Heart right ventricle (tissue), 16 donors: ENCODE results near the gene CIC. TPM values are rescaled to one million over a fixed set of nuclear protein-coding genes. Genes with fewer than 3 reads are reported as not detected.

Experiments
- ATAC-seq, 8 donors: fragments of 200-7000 bp; cut with Tn5 transposase; one replicate each; pipeline ENCODE4 v1.9.1; 2020; ENCODE audit warnings: mild to moderate bottlenecking in 8 of 8, moderate library complexity in 8 of 8, moderate number of reproducible peaks in 1 of 8
- DNase-seq, 2 donors: peaks; one replicate each; pipeline ENCODE4 v3.0.0-alpha.2; 2020
- H3K27ac ChIP-seq, 10 donors: fragments of 200-600 bp; sonication (generic) in 2 of 10; one replicate each; pipeline versions ENCODE4 v1.5.0 to v1.8.0; 2020 to 2022; ENCODE audit warnings: mild to moderate bottlenecking in 3 of 10
- H3K27me3 ChIP-seq, 7 donors: fragments of 200-600 bp; one replicate each; pipeline ENCODE4 v1.8.0; 2021 to 2022; ENCODE audit warnings: mild to moderate bottlenecking in 2 of 7
- H3K36me3 ChIP-seq, 9 donors: fragments of 200-600 bp; sonication (generic) in 1 of 9; one replicate each; pipeline versions ENCODE4 v1.5.0 to v1.8.0; 2020 to 2022; ENCODE audit warnings: mild to moderate bottlenecking in 2 of 9
- H3K4me1 ChIP-seq, 9 donors: fragments of 200-600 bp; sonication (generic) in 1 of 9; one replicate each; pipeline versions ENCODE4 v1.5.0 to v1.8.0; 2020 to 2022; ENCODE audit warnings: mild to moderate bottlenecking in 4 of 9
- H3K4me3 ChIP-seq, 10 donors: fragments of 200-600 bp; sonication (generic) in 2 of 10; one replicate each; pipeline versions ENCODE4 v1.5.0 to v1.8.0; 2020 to 2022; ENCODE audit warnings: mild to moderate bottlenecking in 7 of 10, moderate library complexity in 2 of 10
- H3K9me3 ChIP-seq, 11 donors: fragments of 200-600 bp in 10 of 11; sonication (generic) in 2 of 11; one replicate each; pipeline versions ENCODE4 v1.5.0 to v1.8.0; 2013 to 2022; ENCODE audit warnings: mild to moderate bottlenecking in 2 of 11, control low read depth in 1 of 11, moderate library complexity in 1 of 11
- WGBS, 2 donors: extraction: QIAGEN DNeasy Blood & Tissue Kit; methylation state at CpG; one replicate each; pipeline ENCODE4 v1.1.7; 2013; ENCODE audit warnings: inconsistent platforms in 1 of 2; 5-methylcytosine and 5-hydroxymethylcytosine counted together
- intact Hi-C, 10 donors: fragments of 100-400 bp; cut with DNase I; formaldehyde crosslinking; loops; one replicate each; pipeline versions ENCODE4 v1.11.1 to v1.14.2; 2022
- polyA plus RNA-seq, 2 donors: library from polyadenylated mRNA; stranded (reverse); fragments of 200-250 nt; gene quantifications; one replicate each; pipeline ENCODE4 v1.2.3, GENCODE V29; 2013
- total RNA-seq, 10 donors: library from RNA; stranded (reverse); fragmentation: NEBNext Ultra II Directional in 3 of 10; extraction: Animal tissue kit (Norgen Biotek cat#: 25700) in 3 of 10; gene quantifications; one replicate each; pipeline versions ENCODE4 v1.2.1 to v1.2.4, GENCODE V29; 2021 to 2023
- TF ChIP-seq, protein P1 (sequence below), 9 donors: fragments of 200-600 bp; sonication (generic) in 2 of 9; IDR thresholded peaks; one replicate each; pipeline versions ENCODE4 v1.5.0 to v1.8.0; 2021 to 2022; ENCODE audit warnings: antibody characterized with exemption in 9 of 9, mild to moderate bottlenecking in 5 of 9, moderate library complexity in 1 of 9
- donor health status: Arrhythmogenic right ventricular cardiomyopathy.
- donor health status: ischemic (EF 13 %, LVEDD 7.1; RV severe dilation, severe dysfunction).
- donor health status: healthy with polysubstance abuse.
- donor health status: DM: no; HTN: yes; CAD: no.
- donor health status: DM: no; HTN: no; CAD: no.
- donor health status: ischemic (EF 25% LVEDD 6.9; RV normal size, moderate dysfunction).
- donor health status: ischemic (EF 25% LVEDD 5.7; RV mildly dilated, moderate dysfunction).
- donor health status: healthy.
- donor health status: DM: yes; HTN: yes; CAD: no.
- donor health status: Ischemic cardiomyopathy.
- donor health status: ischemic (EF 35%, LVEDD 5.7; RV mildly dilated, moderate dysfunction).
- donor health status: nonischemic (EF 11% LVEDD 7.7; RV severe dilation, severe dysfunction).
- donor health status: DM: yes; HTN: yes; CAD: no.
- donor health status: PGD.
- donor health status: ischemic (EF 29% LVEDD 5.4; RV normal size, mild dysfunction).
- donor health status: nonischemic (EF 23%, LVEDD 6.1; RV moderate dilation, normal function).

Gene CIC
- total and polyA plus RNA-seq, 12 donors: 17.6 to 42.0 (median 32.0) TPM

DNA sequence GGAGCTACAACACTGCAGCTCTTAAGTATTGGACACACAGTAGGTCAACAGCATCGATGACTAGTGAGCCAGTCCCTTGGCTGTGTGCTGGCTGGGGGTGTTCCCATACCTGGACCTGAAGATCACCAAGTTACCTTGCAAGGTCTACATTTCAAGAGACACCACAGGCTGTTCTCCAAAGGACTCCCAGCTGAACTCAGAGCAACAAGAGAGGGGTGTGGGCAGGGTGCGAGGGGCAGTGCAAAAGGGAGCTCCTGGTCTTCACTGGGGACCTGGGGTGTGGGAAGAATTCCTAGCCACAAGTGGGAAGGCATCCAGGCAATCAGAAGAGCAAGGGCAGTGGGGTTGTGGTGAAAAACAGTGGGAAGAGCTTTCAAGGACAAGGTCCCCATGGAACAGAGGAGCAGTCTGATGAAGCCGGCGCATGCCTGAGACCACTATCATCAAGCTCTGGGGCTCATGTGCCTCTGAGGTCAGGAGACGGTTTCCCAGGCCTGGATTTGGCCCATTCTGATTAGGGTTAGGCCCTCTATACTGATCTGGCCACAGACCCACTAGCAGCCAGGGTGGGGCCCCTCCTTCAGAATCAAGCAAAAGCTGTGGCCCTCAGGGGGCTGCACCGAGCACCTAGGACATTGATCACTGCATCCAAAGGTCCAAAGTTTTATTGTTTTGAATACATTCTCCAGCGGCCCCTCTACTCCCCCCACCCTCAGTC lies 22.0 kb upstream of the CIC start:
- no peak for ATAC-seq
- Histone ChIP-seq H3K27me3 (no peaks in the 10 kb centered on the region), H3K9me3 (no peaks in the 10 kb centered on the region), H3K4me1 (peaks cover 37 to 82% (median 74%) of the 10 kb centered on the region in 9 donors), H3K4me3 (no peak overlapping the region), H3K27ac (peak overlapping the region in 8 of 10 donors; percentile 16 to 100 (median 52)), H3K36me3 (peaks cover 0 to 37% (median 7%) of the 10 kb centered on the region in 9 donors)
- DNase-seq: no peak
- TF ChIP-seq, protein P1, sequence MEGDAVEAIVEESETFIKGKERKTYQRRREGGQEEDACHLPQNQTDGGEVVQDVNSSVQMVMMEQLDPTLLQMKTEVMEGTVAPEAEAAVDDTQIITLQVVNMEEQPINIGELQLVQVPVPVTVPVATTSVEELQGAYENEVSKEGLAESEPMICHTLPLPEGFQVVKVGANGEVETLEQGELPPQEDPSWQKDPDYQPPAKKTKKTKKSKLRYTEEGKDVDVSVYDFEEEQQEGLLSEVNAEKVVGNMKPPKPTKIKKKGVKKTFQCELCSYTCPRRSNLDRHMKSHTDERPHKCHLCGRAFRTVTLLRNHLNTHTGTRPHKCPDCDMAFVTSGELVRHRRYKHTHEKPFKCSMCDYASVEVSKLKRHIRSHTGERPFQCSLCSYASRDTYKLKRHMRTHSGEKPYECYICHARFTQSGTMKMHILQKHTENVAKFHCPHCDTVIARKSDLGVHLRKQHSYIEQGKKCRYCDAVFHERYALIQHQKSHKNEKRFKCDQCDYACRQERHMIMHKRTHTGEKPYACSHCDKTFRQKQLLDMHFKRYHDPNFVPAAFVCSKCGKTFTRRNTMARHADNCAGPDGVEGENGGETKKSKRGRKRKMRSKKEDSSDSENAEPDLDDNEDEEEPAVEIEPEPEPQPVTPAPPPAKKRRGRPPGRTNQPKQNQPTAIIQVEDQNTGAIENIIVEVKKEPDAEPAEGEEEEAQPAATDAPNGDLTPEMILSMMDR (IDR thresholded peaks at IDR 0.05): no peak
- intact Hi-C loops: loop anchor here (1.0 to 10.0 kb wide), 6 partner anchors 32 to 188 kb away; no protein-coding TSS in a partner anchor
- 45 to 54% methylated on average over 7 of the region's 7 CpGs for WGBS, 2 donors

DNA sequence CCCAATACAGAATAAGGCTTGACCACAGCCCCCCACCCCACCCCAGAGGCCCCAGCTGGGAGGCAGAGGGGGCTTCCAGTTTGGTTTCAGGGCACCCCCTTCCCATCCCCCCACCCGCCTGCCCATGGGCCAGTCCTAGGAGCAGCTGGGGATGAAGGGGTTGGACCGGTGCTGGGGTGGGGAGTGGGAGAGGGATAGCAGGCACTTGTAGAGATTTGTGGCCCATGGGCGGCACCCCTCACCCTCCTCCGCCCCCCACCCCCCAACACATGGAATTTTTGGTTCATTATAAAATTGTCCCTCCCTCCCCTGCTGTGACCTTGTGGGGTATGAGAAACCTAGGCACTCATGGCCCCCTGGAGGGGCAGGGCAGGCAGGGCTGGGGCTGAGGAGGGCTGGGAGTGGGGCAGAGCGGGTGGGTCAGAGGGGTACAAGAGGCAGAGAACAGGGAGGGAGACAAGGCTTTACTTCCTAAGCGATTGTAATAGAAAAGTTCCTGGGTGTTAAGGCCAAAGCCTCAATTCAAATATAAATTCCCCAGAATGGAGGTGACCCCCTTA lies 21.3 kb upstream of the CIC start:
- WGBS, 2 donors: 86 to 89% methylated on average over 6 of the region's 6 CpGs
- Histone ChIP-seq H3K36me3 (peaks cover 0 to 37% (median 7%) of the 10 kb centered on the region in 9 donors), H3K27ac (peak overlapping the region in 7 of 10 donors; percentile 16 to 100 (median 52)), H3K27me3 (no peaks in the 10 kb centered on the region), H3K4me3 (no peak overlapping the region), H3K9me3 (no peaks in the 10 kb centered on the region), H3K4me1 (peaks cover 42 to 89% (median 79%) of the 10 kb centered on the region in 9 donors)
- TF ChIP-seq, protein P1 (IDR thresholded peaks at IDR 0.05): no peak
- ATAC-seq (no peak), DNase-seq (no peak)
- intact Hi-C loops: loop anchor here in 9 of 10 donors (2.0 to 10.0 kb wide), 5 partner anchors 31 to 187 kb away; no protein-coding TSS in a partner anchor

- no peak for ATAC-seq
- Histone ChIP-seq H3K4me1 (peaks cover 42 to 93% (median 82%) of the 10 kb centered on the region in 9 donors), H3K27ac (peak overlapping the region in 7 of 10 donors; percentile 22 to 100 (median 98)), H3K36me3 (peaks cover 0 to 37% (median 7%) of the 10 kb centered on the region in 9 donors), H3K4me3 (no peak overlapping the region), H3K27me3 (no peaks in the 10 kb centered on the region), H3K9me3 (no peaks in the 10 kb centered on the region)
- DNase-seq: no peak
- WGBS, 2 donors: 81 to 82% methylated on average over 41 of the region's 41 CpGs
- intact Hi-C loops: loop anchor here in 6 of 10 donors (5.0 to 10.0 kb wide), 4 partner anchors 34 to 186 kb away; no protein-coding TSS in a partner anchor
- TF ChIP-seq, protein P1 (IDR thresholded peaks at IDR 0.05): no peak
Observed at GRCh38 chr19:42248270-42249148, 20.5 kb upstream of the CIC start.
